B cell (primary cell): ENCODE measurements around the gene ADAMTS12.

Experiments used
- EZH2 ChIP-seq: IDR thresholded peaks from 2 replicates; pipeline ENCODE4 v1.6.1; 2012; ENCODE audit warnings: borderline replicate concordance, low read depth, mild to moderate bottlenecking, moderate library complexity, low read length; ENCODE audit not compliant: insufficient read depth, poor library complexity, severe bottlenecking
- TF ChIP-seq, protein P1 (sequence below): fragments of 200-600 bp; IDR thresholded peaks from one replicate; pipeline ENCODE4 v1.8.0; 2022; ENCODE audit warnings: antibody characterized with exemption, mild to moderate bottlenecking

DNA sequence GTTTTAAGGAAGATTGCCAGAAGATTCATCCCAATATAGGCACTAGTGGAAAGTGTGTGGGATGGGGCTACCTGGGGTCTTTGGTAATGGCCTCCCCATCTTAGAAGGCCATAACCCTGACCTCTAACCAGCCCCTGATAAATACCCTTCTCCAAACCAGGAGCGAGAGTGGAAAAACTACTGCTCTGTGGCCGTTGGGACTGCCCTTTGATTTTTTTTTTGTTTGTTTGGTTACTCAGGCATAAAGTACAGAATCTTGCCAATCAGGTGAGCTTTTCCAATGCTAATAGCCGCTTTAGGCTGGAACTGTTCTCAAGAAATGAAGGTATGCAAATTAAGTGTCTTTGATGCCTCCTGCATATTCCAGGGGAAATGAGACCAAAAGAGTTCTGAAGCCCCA lies 153.7 kb downstream of the ADAMTS12 start:
- TF ChIP-seq, protein P1, sequence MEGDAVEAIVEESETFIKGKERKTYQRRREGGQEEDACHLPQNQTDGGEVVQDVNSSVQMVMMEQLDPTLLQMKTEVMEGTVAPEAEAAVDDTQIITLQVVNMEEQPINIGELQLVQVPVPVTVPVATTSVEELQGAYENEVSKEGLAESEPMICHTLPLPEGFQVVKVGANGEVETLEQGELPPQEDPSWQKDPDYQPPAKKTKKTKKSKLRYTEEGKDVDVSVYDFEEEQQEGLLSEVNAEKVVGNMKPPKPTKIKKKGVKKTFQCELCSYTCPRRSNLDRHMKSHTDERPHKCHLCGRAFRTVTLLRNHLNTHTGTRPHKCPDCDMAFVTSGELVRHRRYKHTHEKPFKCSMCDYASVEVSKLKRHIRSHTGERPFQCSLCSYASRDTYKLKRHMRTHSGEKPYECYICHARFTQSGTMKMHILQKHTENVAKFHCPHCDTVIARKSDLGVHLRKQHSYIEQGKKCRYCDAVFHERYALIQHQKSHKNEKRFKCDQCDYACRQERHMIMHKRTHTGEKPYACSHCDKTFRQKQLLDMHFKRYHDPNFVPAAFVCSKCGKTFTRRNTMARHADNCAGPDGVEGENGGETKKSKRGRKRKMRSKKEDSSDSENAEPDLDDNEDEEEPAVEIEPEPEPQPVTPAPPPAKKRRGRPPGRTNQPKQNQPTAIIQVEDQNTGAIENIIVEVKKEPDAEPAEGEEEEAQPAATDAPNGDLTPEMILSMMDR = no peak
- TF ChIP-seq EZH2 = no peak
